Lung (tissue), 12 donors: Measurements from ENCODE around the gene IST1. TPM values are rescaled to one million over a fixed set of nuclear protein-coding genes. Genes with fewer than 3 reads are reported as not detected.

Experiments used
- ATAC-seq: fragments of 200-7000 bp; cut with Tn5 transposase; one replicate; pipeline ENCODE4 v1.9.1; 2020; ENCODE audit warnings: moderate number of reproducible peaks; ENCODE audit not compliant: insufficient read depth, low FRiP score
- DNase-seq, 3 donors: peaks; one replicate each; pipeline ENCODE4 v3.0.0-alpha.2; 2013 to 2017
- H3K27ac ChIP-seq, 2 donors: one replicate each; pipeline ENCODE4 v1.5.1; 2013; ENCODE audit warnings: mild to moderate bottlenecking in 2 of 2, moderate library complexity in 2 of 2, control low read depth in 1 of 2, inconsistent platforms in 1 of 2, low read depth in 1 of 2, low read length in 1 of 2
- H3K27me3 ChIP-seq, 3 donors: one replicate each; pipeline ENCODE4 v1.5.1; 2013; ENCODE audit warnings: low read length in 2 of 3; ENCODE audit not compliant: control insufficient read depth in 3 of 3, insufficient read depth in 3 of 3
- H3K36me3 ChIP-seq, 4 donors: one replicate each; pipeline ENCODE4 v1.5.1; 2013; ENCODE audit warnings: low read length in 4 of 4, mild to moderate bottlenecking in 1 of 4, moderate library complexity in 1 of 4; ENCODE audit not compliant: control insufficient read depth in 4 of 4, insufficient read depth in 4 of 4
- H3K4me1 ChIP-seq, 5 donors: one replicate each; pipeline ENCODE4 v1.5.1; 2013; ENCODE audit warnings: low read length in 5 of 5, mild to moderate bottlenecking in 2 of 5, moderate library complexity in 1 of 5; ENCODE audit not compliant: control insufficient read depth in 5 of 5, insufficient read depth in 5 of 5
- H3K4me3 ChIP-seq: one replicate; pipeline ENCODE4 v1.5.1; 2013; ENCODE audit warnings: mild to moderate bottlenecking, control low read depth, moderate library complexity
- H3K9ac ChIP-seq, 2 donors: one replicate each; pipeline ENCODE4 v1.5.1; 2013; ENCODE audit warnings: low read length in 2 of 2, control low read depth in 1 of 2; ENCODE audit not compliant: insufficient read depth in 1 of 2
- H3K9me3 ChIP-seq, 4 donors: one replicate each; pipeline ENCODE4 v1.5.1; 2013; ENCODE audit warnings: low read length in 3 of 4, mild to moderate bottlenecking in 1 of 4, moderate library complexity in 1 of 4; ENCODE audit not compliant: control insufficient read depth in 4 of 4, insufficient read depth in 3 of 4
- CTCF ChIP-seq: IDR thresholded peaks from 2 replicates; pipeline ENCODE4 v1.5.1; 2012; ENCODE audit warnings: mild to moderate bottlenecking; ENCODE audit errors: control extremely low read depth, extremely low read depth
- WGBS, 2 donors: extraction: QIAGEN DNeasy Blood & Tissue Kit; methylation state at CpG; one replicate each; pipeline ENCODE4 v1.1.7; 2013; 5-methylcytosine and 5-hydroxymethylcytosine counted together
- polyA plus RNA-seq, 2 donors: library from polyadenylated mRNA; stranded (reverse); fragments of 200-250 nt; gene quantifications; one replicate each; pipeline ENCODE4 v1.2.1, GENCODE V29; 2013
- total RNA-seq, 2 donors: library from RNA; depleted of rRNA in 1 of 2; stranded (reverse); fragments of >200 nt in 1 of 2; gene quantifications; one replicate each; pipeline ENCODE4 v1.2.1, GENCODE V29; 2014 to 2021
- donor health status: control.
- donor health status: control.
- donor health status: Bipolar disorder and iron deficiency.
- donor health status: healthy.
- donor health status: DM: yes; HTN: yes; CAD: no.

IST1 gene
- total and polyA plus RNA-seq, 4 donors: 77.4 to 236 (median 146) TPM

GRCh38 chr16:71937868-71938510 lies 42.7 kb downstream of the IST1 start:
- ATAC-seq: no peak
- peaks cover 0 to 9% (median 6%) of the 10 kb centered on the region in 4 donors for H3K36me3 ChIP-seq
- H3K4me1 ChIP-seq: no peaks in the 10 kb centered on the region
- H3K27me3 ChIP-seq: no peaks in the 10 kb centered on the region
- DNase-seq: no peak
- no peaks in the 10 kb centered on the region for H3K9me3 ChIP-seq
- WGBS, 2 donors: 87 to 90% methylated on average over 10 of the region's 10 CpGs
- H3K27ac ChIP-seq: no peak overlapping the region
- no peak overlapping the region for H3K9ac ChIP-seq
- TF ChIP-seq CTCF: no peak
- no peak overlapping the region for H3K4me3 ChIP-seq

GRCh38 chr16:71943887-71944286 lies 48.6 kb downstream of the IST1 start:
- Histone ChIP-seq H3K27me3 (no peaks in the 10 kb centered on the region), H3K27ac (no peak overlapping the region), H3K36me3 (no peaks in the 10 kb centered on the region), H3K9me3 (no peaks in the 10 kb centered on the region), H3K4me3 (no peak overlapping the region), H3K4me1 (no peaks in the 10 kb centered on the region), H3K9ac (no peak overlapping the region)
- no peak for TF ChIP-seq CTCF
- no peak for DNase-seq
- WGBS, 2 donors: 6 to 20% methylated on average over 2 of the region's 2 CpGs
- no peak for ATAC-seq

- no peaks in the 10 kb centered on the region for H3K4me1 ChIP-seq
- no peak overlapping the region for H3K27ac ChIP-seq
- no peak overlapping the region for H3K4me3 ChIP-seq
- no peak for TF ChIP-seq CTCF
- DNase-seq (no peak), ATAC-seq (no peak)
- no peaks in the 10 kb centered on the region for H3K36me3 ChIP-seq
- no peaks in the 10 kb centered on the region for H3K27me3 ChIP-seq
- no peak overlapping the region for H3K9ac ChIP-seq
- no peaks in the 10 kb centered on the region for H3K9me3 ChIP-seq
- WGBS, 2 donors: 71 to 81% methylated on average over 6 of the region's 6 CpGs
These were observed 50.3 kb downstream of the IST1 start for GRCh38 chr16:71945616-71946015.

GRCh38 chr16:71952825-71953224 lies 57.5 kb downstream of the IST1 start:
- Histone ChIP-seq H3K27ac (no peak overlapping the region), H3K4me3 (no peak overlapping the region), H3K27me3 (no peaks in the 10 kb centered on the region), H3K4me1 (no peaks in the 10 kb centered on the region), H3K9me3 (no peaks in the 10 kb centered on the region), H3K36me3 (no peaks in the 10 kb centered on the region), H3K9ac (no peak overlapping the region)
- DNase-seq (no peak), ATAC-seq (no peak)
- 57 to 58% methylated on average over 5 of the region's 5 CpGs for WGBS, 2 donors
- no peak for TF ChIP-seq CTCF
